Measurements from ENCODE around the gene MIPOL1. TPM values are rescaled to one million over a fixed set of nuclear protein-coding genes. Genes with fewer than 3 reads are reported as not detected.
"Not testable (repeated sequence)": the region's sequence is repeated elsewhere in the genome, so short reads cannot be mapped to it uniquely, and the experiment has no call there.

Gene MIPOL1
- total RNA-seq, 1 donor from 2014 or later: 12.1 TPM

DNA sequence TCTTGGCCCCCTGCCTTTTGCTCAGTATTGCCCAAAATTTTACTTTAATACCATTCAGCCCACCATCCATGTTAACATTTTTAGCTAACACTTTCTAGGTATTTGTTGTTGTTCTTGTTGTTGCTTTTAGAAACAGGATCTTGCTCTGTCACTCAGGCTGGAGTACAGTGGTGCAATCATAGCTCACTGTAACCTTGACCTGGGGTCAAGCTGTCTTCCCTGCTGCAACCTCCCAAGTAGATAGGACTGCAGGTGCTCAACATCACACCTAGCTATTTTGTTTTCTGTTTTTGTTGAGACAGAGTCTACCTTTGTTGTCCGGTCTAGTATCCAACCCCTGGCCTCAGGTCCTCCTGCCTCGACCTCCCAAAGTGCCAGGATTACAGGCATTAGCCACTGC is 4.0 kb downstream of the MIPOL1 start:
- H3K36me3 Mint-ChIP-seq (ENCODE audit: low read depth, unreplicated experiment): peaks cover 16% of the 10 kb centered on the region
- H3K4me1 Mint-ChIP-seq (ENCODE audit: unreplicated experiment): peaks cover 6% of the 10 kb centered on the region
- H3K27ac Mint-ChIP-seq (ENCODE audit: unreplicated experiment): no peak overlapping the region
- no peak for DNase-seq (ENCODE audit: low spot score)
- no peak for TF ChIP-seq CTCF (IDR thresholded peaks at IDR 0.05; ENCODE audit: unreplicated experiment)
- peaks cover 2% of the 10 kb centered on the region for H3K27me3 Mint-ChIP-seq (ENCODE audit: unreplicated experiment)
- H3K9me3 Mint-ChIP-seq (ENCODE audit: unreplicated experiment): peaks cover 13% of the 10 kb centered on the region
- no peak overlapping the region for H3K4me3 Mint-ChIP-seq (ENCODE audit: unreplicated experiment)

DNA sequence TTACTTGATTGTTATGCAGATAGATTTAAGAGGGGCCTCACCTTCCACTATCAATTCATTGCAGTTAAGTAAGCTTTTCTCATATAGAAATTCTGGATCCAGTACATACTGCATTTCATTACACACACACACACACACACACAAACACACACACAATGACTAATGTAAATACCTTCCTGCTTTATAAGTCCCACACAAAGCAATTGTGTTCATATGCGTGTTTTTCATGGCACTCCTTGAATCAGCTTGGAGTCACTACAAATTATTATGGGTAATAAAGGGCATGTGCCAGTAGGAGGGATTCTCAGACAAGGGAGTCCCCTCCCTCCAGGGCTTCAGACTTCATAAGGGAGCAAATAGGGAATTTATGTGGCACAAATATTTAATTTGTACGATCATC is 4.5 kb downstream of the MIPOL1 start:
- no peak for DNase-seq (ENCODE audit: low spot score)
- TF ChIP-seq CTCF (IDR thresholded peaks at IDR 0.05; ENCODE audit: unreplicated experiment): no peak
- Mint-ChIP-seq H3K4me3 (ENCODE audit: unreplicated experiment) (no peak overlapping the region), H3K9me3 (ENCODE audit: unreplicated experiment) (peaks cover 19% of the 10 kb centered on the region), H3K27ac (ENCODE audit: unreplicated experiment) (no peak overlapping the region), H3K36me3 (ENCODE audit: low read depth, unreplicated experiment) (peaks cover 22% of the 10 kb centered on the region), H3K27me3 (ENCODE audit: unreplicated experiment) (peaks cover 3% of the 10 kb centered on the region), H3K4me1 (ENCODE audit: unreplicated experiment) (peaks cover 6% of the 10 kb centered on the region)

- peaks cover 2% of the 10 kb centered on the region for H3K27me3 Mint-ChIP-seq (ENCODE audit: unreplicated experiment)
- no peak overlapping the region for H3K4me3 Mint-ChIP-seq (ENCODE audit: unreplicated experiment)
- H3K4me1 Mint-ChIP-seq (ENCODE audit: unreplicated experiment): peaks cover 6% of the 10 kb centered on the region
- no peak for DNase-seq (ENCODE audit: low spot score)
- H3K9me3 Mint-ChIP-seq (ENCODE audit: unreplicated experiment): peaks cover 20% of the 10 kb centered on the region
- no peak overlapping the region for H3K27ac Mint-ChIP-seq (ENCODE audit: unreplicated experiment)
- TF ChIP-seq CTCF (IDR thresholded peaks at IDR 0.05; ENCODE audit: unreplicated experiment): no peak
- H3K36me3 Mint-ChIP-seq (ENCODE audit: low read depth, unreplicated experiment): peaks cover 22% of the 10 kb centered on the region
Measured at GRCh38 chr14:37202812-37203211, 5.1 kb downstream of the MIPOL1 start.

- peaks cover 20% of the 10 kb centered on the region for H3K9me3 Mint-ChIP-seq (ENCODE audit: unreplicated experiment)
- peaks cover 2% of the 10 kb centered on the region for H3K27me3 Mint-ChIP-seq (ENCODE audit: unreplicated experiment)
- no peak overlapping the region for H3K4me3 Mint-ChIP-seq (ENCODE audit: unreplicated experiment)
- DNase-seq (ENCODE audit: low spot score): no peak
- no peak overlapping the region for H3K27ac Mint-ChIP-seq (ENCODE audit: unreplicated experiment)
- peaks cover 22% of the 10 kb centered on the region for H3K36me3 Mint-ChIP-seq (ENCODE audit: low read depth, unreplicated experiment)
- TF ChIP-seq CTCF (IDR thresholded peaks at IDR 0.05; ENCODE audit: unreplicated experiment): no peak
- peaks cover 3% of the 10 kb centered on the region for H3K4me1 Mint-ChIP-seq (ENCODE audit: unreplicated experiment)
Measured at GRCh38 chr14:37203423-37203822, 5.7 kb downstream of the MIPOL1 start.

DNA sequence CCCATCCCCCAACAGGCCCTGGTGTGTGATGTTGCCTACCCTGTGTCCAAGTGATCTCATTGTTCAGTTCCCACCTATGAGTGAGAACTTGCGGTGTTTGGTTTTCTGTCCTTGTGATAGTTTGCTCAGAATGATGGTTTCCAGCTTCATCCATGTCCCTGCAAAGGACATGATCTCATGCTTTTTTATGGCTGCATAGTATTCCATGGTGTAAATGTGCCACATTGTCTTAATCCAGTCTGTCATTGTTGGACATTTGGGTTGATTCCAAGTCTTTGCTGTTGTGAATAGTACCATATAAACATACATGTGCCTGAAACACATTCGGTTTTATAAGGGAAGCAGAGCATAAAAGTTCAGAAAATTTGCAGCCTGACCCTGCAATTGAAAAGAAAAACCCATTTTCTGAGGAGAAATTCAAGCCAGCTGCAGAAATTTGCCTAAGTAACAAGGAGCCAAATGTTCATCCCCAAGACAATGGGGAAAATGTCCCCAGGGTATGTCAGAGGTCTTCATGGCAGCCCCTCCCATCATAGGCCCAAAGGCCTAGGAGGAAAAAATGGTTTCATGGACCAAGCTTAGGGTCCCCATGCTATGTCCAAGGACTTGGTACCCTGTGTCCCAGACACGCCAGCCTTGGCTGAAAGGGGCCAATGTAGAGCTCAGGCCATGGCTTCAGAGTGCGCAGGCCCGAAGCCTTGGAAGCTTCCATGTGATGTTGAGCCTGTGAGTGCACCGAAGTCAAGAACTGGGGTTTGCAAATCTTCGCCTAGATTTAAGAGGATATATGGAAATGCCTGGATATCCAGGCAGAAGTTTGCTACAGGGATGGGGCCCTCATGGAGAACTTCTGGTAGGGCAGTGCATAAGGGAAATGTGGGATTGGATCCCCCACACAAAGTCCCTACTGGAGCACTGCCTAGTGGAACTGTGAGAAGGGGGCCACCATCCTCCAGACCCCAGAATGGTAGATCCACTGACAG is 8.2 kb downstream of the MIPOL1 start:
- H3K27me3 Mint-ChIP-seq (ENCODE audit: unreplicated experiment); H3K4me1 Mint-ChIP-seq (ENCODE audit: unreplicated experiment); H3K4me3 Mint-ChIP-seq (ENCODE audit: unreplicated experiment); H3K27ac Mint-ChIP-seq (ENCODE audit: unreplicated experiment); DNase-seq (ENCODE audit: low spot score): not testable (repeated sequence)
- H3K9me3 Mint-ChIP-seq (ENCODE audit: unreplicated experiment): peaks cover 20% of the 10 kb centered on the region
- H3K36me3 Mint-ChIP-seq (ENCODE audit: low read depth, unreplicated experiment): peaks cover 32% of the 10 kb centered on the region

DNA sequence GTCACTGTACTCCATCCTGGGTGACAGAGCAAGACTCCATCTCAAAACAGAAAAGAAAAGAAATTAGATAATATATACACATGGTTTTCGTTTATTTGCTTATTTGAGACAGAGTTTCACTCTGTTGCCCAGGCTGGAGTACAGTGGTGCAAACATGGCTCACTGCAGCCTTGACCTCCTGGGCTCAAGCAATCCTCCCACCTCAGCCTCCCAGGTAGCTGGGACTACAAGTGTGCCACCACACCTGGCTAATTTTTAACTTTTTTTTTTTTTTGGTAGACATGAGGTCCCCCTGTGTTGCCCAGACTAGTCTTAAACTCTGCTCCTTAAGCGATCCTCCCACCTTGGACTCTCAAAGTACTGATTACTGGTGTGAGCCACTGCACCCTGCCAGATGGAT is 11.9 kb downstream of the MIPOL1 start:
- Mint-ChIP-seq H3K36me3 (ENCODE audit: low read depth, unreplicated experiment) (peaks cover 29% of the 10 kb centered on the region), H3K4me1 (ENCODE audit: unreplicated experiment) (peaks cover 10% of the 10 kb centered on the region), H3K9me3 (ENCODE audit: unreplicated experiment) (peaks cover 19% of the 10 kb centered on the region)
- not testable (repeated sequence) for DNase-seq (ENCODE audit: low spot score); H3K27ac Mint-ChIP-seq (ENCODE audit: unreplicated experiment); H3K27me3 Mint-ChIP-seq (ENCODE audit: unreplicated experiment); H3K4me3 Mint-ChIP-seq (ENCODE audit: unreplicated experiment)
